Gastroesophageal sphincter (tissue), 4 donors: ENCODE data around the gene ARID3A. TPM values are rescaled to one million over a fixed set of nuclear protein-coding genes. Genes with fewer than 3 reads are reported as not detected.

Experiments used
- ATAC-seq: fragments of 150-250 bp; one replicate; pipeline ENCODE4 v1.9.1; 2016; ENCODE audit warnings: mild to moderate bottlenecking, moderate library complexity
- H3K27ac ChIP-seq, 4 donors: fragments of 200-600 bp; sonication (generic) in 3 of 4; 1 replicate in 3 of 4; 2 replicates in 1 of 4; pipeline ENCODE4 v1.5.1; 2016 to 2019
- H3K27me3 ChIP-seq: fragments of 200-600 bp; sonication (generic); one replicate; pipeline ENCODE4 v1.5.1; 2019
- H3K36me3 ChIP-seq, 2 donors: fragments of 200-600 bp; sonication (generic); one replicate each; pipeline ENCODE4 v1.5.1; 2019; ENCODE audit warnings: control low read depth in 1 of 2
- H3K4me1 ChIP-seq, 3 donors: fragments of 200-600 bp; sonication (generic); 1 replicate in 2 of 3; 2 replicates in 1 of 3; pipeline ENCODE4 v1.5.1; 2016 to 2019; ENCODE audit warnings: control low read depth in 2 of 3
- H3K4me3 ChIP-seq, 2 donors: fragments of 200-600 bp; sonication (generic); one replicate each; pipeline ENCODE4 v1.5.1; 2019; ENCODE audit warnings: mild to moderate bottlenecking in 1 of 2, moderate library complexity in 1 of 2
- H3K9me3 ChIP-seq, 3 donors: fragments of 200-600 bp; sonication (generic); one replicate each; pipeline ENCODE4 v1.5.1; 2017 to 2019; ENCODE audit warnings: control low read depth in 2 of 3
- CTCF ChIP-seq, 4 experiments: fragments of 200-600 bp in 2 of 4; fragments of 450-650 bp in 2 of 4; sonication (generic) in 1 of 4; IDR thresholded peaks; one replicate each; pipeline ENCODE4 v1.5.1; 2017 to 2019; ENCODE audit warnings: antibody characterized with exemption in 4 of 4, mild to moderate bottlenecking in 2 of 4, moderate library complexity in 2 of 4
- EP300 ChIP-seq: sonication (generic); formaldehyde crosslinking; IDR thresholded peaks from one replicate; pipeline ENCODE4 v1.6.1; 2017; ENCODE audit warnings: antibody characterized with exemption, mild to moderate bottlenecking
- POLR2A ChIP-seq, 2 donors: fragments of 450-650 bp; IDR thresholded peaks; one replicate each; pipeline ENCODE4 v1.6.1; 2017; ENCODE audit warnings: antibody characterized with exemption in 2 of 2, mild to moderate bottlenecking in 2 of 2, moderate library complexity in 1 of 2
- POLR2AphosphoS5 ChIP-seq: sonication (generic); formaldehyde crosslinking; IDR thresholded peaks from one replicate; pipeline ENCODE4 v1.6.1; 2017; ENCODE audit warnings: antibody characterized with exemption
- WGBS, 2 donors: methylation state at CpG; one replicate each; pipeline ENCODE4 v1.1.5; 2018; ENCODE audit warnings: low coverage in 1 of 2; 5-methylcytosine and 5-hydroxymethylcytosine counted together
- total RNA-seq, 4 donors: library from RNA; depleted of rRNA; stranded (reverse); fragments of >200 nt; gene quantifications; one replicate each; pipeline ENCODE4 v1.1.0, GENCODE V29; 2016

Gene ARID3A
- total RNA-seq, 4 donors from 2014 or later, result 3.6 to 6.2 (median 4.9) TPM

DNA sequence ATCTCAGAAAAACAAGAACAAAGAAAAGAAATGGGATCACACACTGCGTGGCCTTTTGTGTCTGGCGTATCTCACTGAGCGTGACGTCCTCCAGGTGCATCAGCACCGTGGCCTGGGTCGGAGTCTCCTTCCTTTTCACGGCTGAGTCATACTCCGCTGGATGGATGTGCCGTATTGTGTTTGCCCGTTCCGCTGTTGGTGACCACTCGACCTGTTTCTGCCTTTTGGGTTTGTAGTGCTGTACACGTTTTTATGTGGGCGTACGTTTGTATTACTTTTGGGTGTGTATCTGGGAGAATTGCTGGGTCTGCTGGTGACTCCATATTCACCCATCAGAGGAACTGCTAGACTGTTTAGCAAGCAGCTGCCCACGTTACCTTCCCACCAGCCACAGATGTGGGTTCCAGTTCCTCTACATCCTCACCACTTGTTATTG is 11.4 kb downstream of the ARID3A start:
- Histone ChIP-seq H3K27me3 (no peaks in the 10 kb centered on the region), H3K36me3 (no peaks in the 10 kb centered on the region), H3K4me1 (peaks cover 0 to 65% (median 34%) of the 10 kb centered on the region in 3 donors), H3K4me3 (no peak overlapping the region), H3K9me3 (no peaks in the 10 kb centered on the region), H3K27ac (no peak overlapping the region)
- WGBS, 2 donors, result 94 to 98% methylated on average over 6 to 9 of the region's 16 CpGs
- no peak for ATAC-seq
- TF ChIP-seq EP300 (no peak), CTCF (IDR thresholded peaks at IDR 0.05) (no peak), POLR2AphosphoS5 (no peak), POLR2A (IDR thresholded peaks at IDR 0.05) (no peak)

DNA sequence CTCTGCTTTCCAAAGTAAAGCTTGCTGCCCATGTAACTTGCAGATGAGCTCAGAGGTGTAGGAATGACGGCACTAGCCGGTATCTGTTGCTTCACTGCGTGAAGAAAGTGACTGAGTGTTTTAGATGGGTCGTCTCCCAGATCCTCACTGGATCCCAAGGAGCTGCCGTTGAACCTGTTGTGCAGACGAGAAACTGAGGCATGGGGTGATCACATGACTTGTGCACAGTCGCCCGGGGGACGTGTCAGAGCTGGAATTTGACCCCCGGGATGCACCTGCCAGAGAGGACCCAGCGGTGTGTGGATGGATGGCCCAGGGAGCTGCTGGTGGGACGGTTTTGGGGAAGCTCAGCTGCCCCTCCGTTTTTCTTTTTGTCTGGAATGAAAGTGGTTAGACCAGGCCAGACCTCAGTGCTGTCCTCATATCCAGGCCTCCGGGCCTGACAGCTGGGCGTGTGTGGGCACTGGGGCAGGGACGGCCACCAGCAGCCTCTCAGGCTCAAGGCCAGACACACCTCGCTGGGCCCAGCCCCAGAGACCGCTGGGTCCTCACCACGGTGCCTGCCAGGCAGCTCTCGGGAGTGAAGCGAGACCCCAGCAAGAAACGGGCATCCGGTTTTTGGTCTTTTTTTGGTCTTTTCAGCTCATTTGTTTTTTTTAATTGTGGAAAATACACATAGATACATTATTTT is 12.5 kb downstream of the ARID3A start:
- 89 to 94% methylated on average over 9 to 17 of the region's 23 CpGs for WGBS, 2 donors
- Histone ChIP-seq H3K9me3 (no peaks in the 10 kb centered on the region), H3K4me1 (peaks cover 0 to 57% (median 26%) of the 10 kb centered on the region in 3 donors), H3K4me3 (no peak overlapping the region), H3K27ac (no peak overlapping the region), H3K36me3 (peaks cover 0 to 4% of the 10 kb centered on the region in 2 donors), H3K27me3 (no peaks in the 10 kb centered on the region)
- no peak for TF ChIP-seq EP300
- no peak for TF ChIP-seq POLR2A (IDR thresholded peaks at IDR 0.05)
- no peak for TF ChIP-seq CTCF (IDR thresholded peaks at IDR 0.05)
- no peak for TF ChIP-seq POLR2AphosphoS5
- no peak for ATAC-seq

GRCh38 chr19:939439-939838 is 13.6 kb downstream of the ARID3A start:
- 84 to 85% methylated on average over 14 to 19 of the region's 22 CpGs for WGBS, 2 donors

DNA sequence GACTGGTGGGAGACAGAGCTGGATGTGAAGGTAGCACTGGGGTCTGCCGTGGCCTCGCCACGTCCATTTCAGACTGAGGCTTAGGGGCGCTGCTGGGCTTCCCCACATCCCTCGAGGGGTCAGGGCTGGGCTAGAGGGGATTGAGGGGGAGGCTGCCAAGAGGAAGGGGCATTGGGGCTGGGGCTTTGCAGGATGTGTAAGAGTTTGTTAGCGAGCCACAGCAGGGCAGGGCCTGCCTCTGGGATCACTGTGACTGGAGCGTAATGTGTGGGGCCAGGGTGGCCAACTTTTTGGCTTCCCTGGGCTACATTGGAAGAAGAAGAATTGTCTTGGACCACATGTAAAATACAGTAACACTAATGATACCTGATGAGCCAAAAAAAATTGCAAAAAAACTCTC is 14.1 kb downstream of the ARID3A start:
- ATAC-seq, result no peak
- Histone ChIP-seq H3K27me3 (no peaks in the 10 kb centered on the region), H3K36me3 (peaks cover 0 to 4% of the 10 kb centered on the region in 2 donors), H3K27ac (peak overlapping the region in 2 of 4 donors; percentile 79 to 87), H3K9me3 (no peaks in the 10 kb centered on the region), H3K4me1 (peaks cover 0 to 42% (median 10%) of the 10 kb centered on the region in 3 donors), H3K4me3 (no peak overlapping the region)
- 92 to 100% methylated on average over 1 to 5 of the region's 7 CpGs for whole genome bisulfite sequencing, 2 donors
- TF ChIP-seq EP300, result no peak
- TF ChIP-seq POLR2AphosphoS5, result no peak
- no peak for TF ChIP-seq CTCF (IDR thresholded peaks at IDR 0.05)
- no peak for TF ChIP-seq POLR2A (IDR thresholded peaks at IDR 0.05)

More at GRCh38 chr19:939439-939838, 13.6 kb downstream of the ARID3A start:
- no peak overlapping the region for H3K27ac ChIP-seq
- no peaks in the 10 kb centered on the region for H3K27me3 ChIP-seq
- H3K9me3 ChIP-seq, result no peaks in the 10 kb centered on the region
- TF ChIP-seq POLR2A (IDR thresholded peaks at IDR 0.05), result no peak
- TF ChIP-seq CTCF (IDR thresholded peaks at IDR 0.05), result no peak
- TF ChIP-seq POLR2AphosphoS5, result no peak
- no peak for TF ChIP-seq EP300
- H3K4me1 ChIP-seq, result peaks cover 0 to 46% (median 15%) of the 10 kb centered on the region in 3 donors
- peaks cover 0 to 4% of the 10 kb centered on the region in 2 donors for H3K36me3 ChIP-seq
- no peak overlapping the region for H3K4me3 ChIP-seq
- no peak for ATAC-seq
